ENCODE results near the gene MAS1. TPM values are rescaled to one million over a fixed set of nuclear protein-coding genes. Genes with fewer than 3 reads are reported as not detected.

The MAS1 gene
- total RNA-seq, 1 experiment from 2014 or later: not detected

- Histone ChIP-seq H3K9me3 (0 out of 2 replicates have a peak, but pooled peaks cover 3% of the 10 kb centered on the region), H3K4me1 (peaks cover 6% of the 10 kb centered on the region; the same call in 1 of the 2 replicates), H3K27me3 (replicated peaks; ENCODE audit: control insufficient read depth, insufficient read depth, low read length) (no peaks in the 10 kb centered on the region), H3K4me3 (ENCODE audit: low read depth, low read length) (no peak overlapping the region), H3K36me3 (ENCODE audit: control insufficient read depth, insufficient read depth, low read length) (no peaks in the 10 kb centered on the region)
- H3K4me3 Mint-ChIP-seq (ENCODE audit: unreplicated experiment): no peak overlapping the region
- H3K9me3 Mint-ChIP-seq (ENCODE audit: unreplicated experiment): peaks cover 10% of the 10 kb centered on the region
- CTCF ChIA-PET: no interaction called here
- H3K36me3 Mint-ChIP-seq (ENCODE audit: insufficient read depth, unreplicated experiment): no peaks in the 10 kb centered on the region
- no peak for TF ChIP-seq CTCF (IDR thresholded peaks at IDR 0.05; ENCODE audit: insufficient read depth in 1 of 2, low read depth in 1 of 2, low read length in 1 of 2, severe bottlenecking in 1 of 2, unreplicated experiment in 1 of 2)
- no TSS peak for BruUV-seq (replicated peaks)
- peaks cover 22% of the 10 kb centered on the region for H3K27me3 Mint-ChIP-seq (ENCODE audit: insufficient read depth, unreplicated experiment)
- POLR2A ChIA-PET: no interaction called here
- intact Hi-C loops (cut with micrococcal nuclease; ENCODE audit: unreplicated experiment): loop anchor here (5.0 kb wide), 1 partner anchor 101 kb away; no protein-coding TSS in a partner anchor
- no peak for DNase-seq
- H3K27ac Mint-ChIP-seq (ENCODE audit: unreplicated experiment): no peak overlapping the region
- peaks cover 5% of the 10 kb centered on the region for H3K4me1 Mint-ChIP-seq (ENCODE audit: low read depth, unreplicated experiment)
Observed at GRCh38 chr6:159908535-159908934, 17.7 kb downstream of the MAS1 start.

GRCh38 chr6:159908979-159909378 is 18.2 kb downstream of the MAS1 start:
- POLR2A ChIA-PET: no interaction called here
- Histone ChIP-seq H3K9me3 (0 out of 2 replicates have a peak, but pooled peaks cover 3% of the 10 kb centered on the region), H3K27me3 (replicated peaks; ENCODE audit: control insufficient read depth, insufficient read depth, low read length) (no peaks in the 10 kb centered on the region), H3K36me3 (ENCODE audit: control insufficient read depth, insufficient read depth, low read length) (no peaks in the 10 kb centered on the region), H3K4me1 (peaks cover 6% of the 10 kb centered on the region; the same call in 1 of the 2 replicates), H3K4me3 (ENCODE audit: low read depth, low read length) (no peak overlapping the region)
- intact Hi-C loops (cut with micrococcal nuclease; ENCODE audit: unreplicated experiment): loop anchor here (5.0 kb wide), 1 partner anchor 102 kb away; no protein-coding TSS in a partner anchor
- H3K4me3 Mint-ChIP-seq (ENCODE audit: unreplicated experiment): no peak overlapping the region
- no peaks in the 10 kb centered on the region for H3K36me3 Mint-ChIP-seq (ENCODE audit: insufficient read depth, unreplicated experiment)
- CTCF ChIA-PET: no interaction called here
- H3K9me3 Mint-ChIP-seq (ENCODE audit: unreplicated experiment): peaks cover 10% of the 10 kb centered on the region
- no TSS peak for BruUV-seq (replicated peaks)
- no peak for DNase-seq
- no peak for TF ChIP-seq CTCF (IDR thresholded peaks at IDR 0.05; ENCODE audit: insufficient read depth in 1 of 2, low read depth in 1 of 2, low read length in 1 of 2, severe bottlenecking in 1 of 2, unreplicated experiment in 1 of 2)
- H3K27me3 Mint-ChIP-seq (ENCODE audit: insufficient read depth, unreplicated experiment): peaks cover 22% of the 10 kb centered on the region
- H3K27ac Mint-ChIP-seq (ENCODE audit: unreplicated experiment): no peak overlapping the region
- peaks cover 5% of the 10 kb centered on the region for H3K4me1 Mint-ChIP-seq (ENCODE audit: low read depth, unreplicated experiment)

GRCh38 chr6:159910342-159910741 is 19.6 kb downstream of the MAS1 start:
- BruUV-seq (replicated peaks): no TSS peak
- peaks cover 25% of the 10 kb centered on the region for H3K27me3 Mint-ChIP-seq (ENCODE audit: insufficient read depth, unreplicated experiment)
- ChIA-PET POLR2A (no interaction called here), CTCF (no interaction called here)
- H3K4me1 ChIP-seq: peaks cover 6% of the 10 kb centered on the region; the same call in 1 of the 2 replicates
- H3K4me1 Mint-ChIP-seq (ENCODE audit: low read depth, unreplicated experiment): peaks cover 5% of the 10 kb centered on the region
- peaks cover 10% of the 10 kb centered on the region for H3K9me3 Mint-ChIP-seq (ENCODE audit: unreplicated experiment)
- 0 out of 2 replicates have a peak, but pooled peaks cover 3% of the 10 kb centered on the region for H3K9me3 ChIP-seq
- TF ChIP-seq CTCF (IDR thresholded peaks at IDR 0.05; ENCODE audit: insufficient read depth in 1 of 2, low read depth in 1 of 2, low read length in 1 of 2, severe bottlenecking in 1 of 2, unreplicated experiment in 1 of 2): no peak
- DNase-seq: no peak
- no peak overlapping the region for H3K4me3 ChIP-seq (ENCODE audit: low read depth, low read length)
- no peak overlapping the region for H3K27ac Mint-ChIP-seq (ENCODE audit: unreplicated experiment)
- H3K36me3 Mint-ChIP-seq (ENCODE audit: insufficient read depth, unreplicated experiment): no peaks in the 10 kb centered on the region
- no peaks in the 10 kb centered on the region for H3K36me3 ChIP-seq (ENCODE audit: control insufficient read depth, insufficient read depth, low read length)
- H3K27me3 ChIP-seq (replicated peaks; ENCODE audit: control insufficient read depth, insufficient read depth, low read length): no peaks in the 10 kb centered on the region
- intact Hi-C loops (cut with micrococcal nuclease; ENCODE audit: unreplicated experiment): no loop called here
- H3K4me3 Mint-ChIP-seq (ENCODE audit: unreplicated experiment): no peak overlapping the region
